K562 (cell line): ENCODE measurements around the gene BCAP31. TPM values are rescaled to one million over a fixed set of nuclear protein-coding genes. Genes with fewer than 3 reads are reported as not detected.

Experiments used
- ATAC-seq: fragments of 200-7000 bp; cut with Tn5 transposase; 3 replicates; pipeline ENCODE4 v1.9.1; 2020; ENCODE audit warnings: moderate library complexity
- BruUV-seq: library from RNA; stranded (reverse); fragments of 400-500 nt; replicated peaks from 2 replicates; lab custom pipeline; 2021; lab: Mats Ljungman, UMichigan
- CTCF ChIA-PET: fragments of 300-600 bp; formaldehyde crosslinking; extraction: SDS; loops from one replicate; lab custom pipeline; 2021; ENCODE audit warnings: low intra/inter-chr PET ratio; lab: Yijun Ruan, JAX
- POLR2A ChIA-PET: fragments of 300-600, 350-650 bp; sonication (Branson Sonifier 250); formaldehyde crosslinking; extraction: SDS; loops from one replicate; lab custom pipeline; 2021; ENCODE audit warnings: antibody characterized with exemption, inconsistent platforms; lab: Yijun Ruan, JAX
- DNase-seq, 4 experiments: peaks; one replicate each; pipeline versions ENCODE4 v3.0.0 to v3.0.0-alpha.2; 2011 to 2018; ENCODE audit warnings: low spot score in 3 of 4, mixed read lengths in 3 of 4; ENCODE audit errors: extremely low read depth in 1 of 4
- FAIRE-seq: peaks from 2 replicates; lab custom pipeline; 2011; peaks lifted over from hg19 to GRCh38; lab: Jason Lieb, UNC
- H2AFZ ChIP-seq: 2 replicates; pipeline ENCODE4 v1.6.0; 2011; ENCODE audit warnings: low read depth, low read length, control low read depth, inconsistent platforms
- H3K27ac ChIP-seq: fragments of 200-600 bp; 3 replicates; pipeline ENCODE4 v1.8.0; 2011; ENCODE audit warnings: low read depth, mild to moderate bottlenecking, control low read depth, inconsistent platforms, low read length, moderate library complexity, mixed read lengths; ENCODE audit errors: extremely low read depth
- H3K27me3 ChIP-seq, 2 experiments: fragments of 300-600 bp in 1 of 2; 2 replicates in 1 of 2; 3 replicates in 1 of 2; pipeline versions ENCODE4 v1.6.0 to v1.8.0; 2011; ENCODE audit warnings: inconsistent platforms in 2 of 2, low read length in 2 of 2, mild to moderate bottlenecking in 1 of 2, mixed read lengths in 1 of 2, moderate library complexity in 1 of 2; ENCODE audit not compliant: control insufficient read depth in 2 of 2, insufficient read depth in 2 of 2
- H3K36me3 ChIP-seq: fragments of 300-600 bp; 3 replicates; pipeline ENCODE4 v1.8.0; 2011; ENCODE audit warnings: mild to moderate bottlenecking, low read length, inconsistent platforms; ENCODE audit not compliant: control insufficient read depth, insufficient read depth
- H3K4me1 ChIP-seq, 2 experiments: fragments of 200-600 bp in 1 of 2; replicated peaks in 1 of 2; 2 replicates in 1 of 2; 3 replicates in 1 of 2; pipeline versions ENCODE4 v1.5.1 to v1.8.0; 2011; ENCODE audit warnings: inconsistent platforms in 2 of 2, low read length in 2 of 2, mild to moderate bottlenecking in 1 of 2, mixed read lengths in 1 of 2, moderate library complexity in 1 of 2; ENCODE audit not compliant: control insufficient read depth in 2 of 2, insufficient read depth in 2 of 2
- H3K4me2 ChIP-seq: 2 replicates; pipeline ENCODE4 v1.6.1; 2011; ENCODE audit warnings: low read length, control low read depth, inconsistent platforms, mixed read lengths; ENCODE audit not compliant: insufficient read depth
- H3K4me3 ChIP-seq: fragments of 200-600 bp; sonication (generic), shearing (Covaris generic); 2 replicates; pipeline ENCODE4 v1.5.1; 2016; ENCODE audit warnings: control low read depth, inconsistent platforms
- H3K79me2 ChIP-seq: fragments of 200-600 bp; 3 replicates; pipeline ENCODE4 v1.8.0; 2011; ENCODE audit warnings: low read length, inconsistent platforms; ENCODE audit not compliant: control insufficient read depth, insufficient read depth
- H3K9ac ChIP-seq, 2 experiments: 2 replicates each; pipeline versions ENCODE4 v1.6.0 to v1.6.1; 2011; ENCODE audit warnings: low read depth in 2 of 2, low read length in 2 of 2, control low read depth in 1 of 2, inconsistent platforms in 1 of 2, mild to moderate bottlenecking in 1 of 2, mixed read lengths in 1 of 2; ENCODE audit not compliant: insufficient read depth in 1 of 2
- H3K9me1 ChIP-seq: one replicate; pipeline ENCODE4 v1.6.0; 2011; ENCODE audit warnings: inconsistent platforms, mild to moderate bottlenecking, low read length, moderate library complexity; ENCODE audit not compliant: control insufficient read depth, insufficient read depth
- H3K9me3 ChIP-seq: replicated peaks from 2 replicates; pipeline ENCODE4 v1.5.1; 2011; ENCODE audit warnings: low read depth, low read length, inconsistent platforms; ENCODE audit not compliant: control insufficient read depth, insufficient read depth
- H4K20me1 ChIP-seq: replicated peaks from 2 replicates; pipeline ENCODE4 v1.6.1; 2011; ENCODE audit warnings: low read length, inconsistent platforms, mixed read lengths; ENCODE audit not compliant: control insufficient read depth, insufficient read depth
- JUNB ChIP-seq: fragments of 450-650 bp; formaldehyde crosslinking; conservative IDR thresholded peaks from 2 replicates; pipeline ENCODE4 v1.4.0; 2020; ENCODE audit warnings: mild to moderate bottlenecking
- KLF6 ChIP-seq: fragments of 250-450 bp; sonication (Bioruptor Pico); IDR thresholded peaks from 2 replicates; pipeline ENCODE4 v1.4.0; 2020; ENCODE audit warnings: mild to moderate bottlenecking, moderate library complexity, borderline replicate concordance
- TCF15 ChIP-seq: fragments of 250-450 bp; sonication (Bioruptor Pico); IDR thresholded peaks from 2 replicates; pipeline ENCODE4 v1.8.0; 2022; ENCODE audit warnings: moderate library complexity, mild to moderate bottlenecking, inconsistent platforms
- TRIM24 ChIP-seq, 2 experiments: fragments of 450-650 bp; IDR thresholded peaks; 2 replicates each; pipeline ENCODE4 v1.6.1; 2016
- USF1 ChIP-seq: sonication (generic); formaldehyde crosslinking; IDR thresholded peaks from 2 replicates; pipeline ENCODE4 v1.9.0; 2022; ENCODE audit warnings: mild to moderate bottlenecking, missing genetic modification reagents
- VEZF1 ChIP-seq: fragments of 200-800 bp; sonication (Bioruptor generic); IDR thresholded peaks from 2 replicates; pipeline ENCODE4 v1.6.1; 2017; ENCODE audit warnings: missing genetic modification characterization, missing compliant biosample characterization
- ZC3H4 ChIP-seq: sonication (generic); formaldehyde crosslinking; IDR thresholded peaks from 2 replicates; pipeline ENCODE4 v1.9.0; 2021; ENCODE audit warnings: missing genetic modification reagents, borderline replicate concordance
- ZNF449 ChIP-seq: fragments of 250-450 bp; sonication (Bioruptor Pico); IDR thresholded peaks from 2 replicates; pipeline ENCODE4 v1.8.0; 2022; ENCODE audit warnings: moderate library complexity, mild to moderate bottlenecking, inconsistent platforms
- WGBS: fragments of 100-300 bp; shearing (Covaris generic); methylation state at CpG from one replicate; pipeline ENCODE4 v1.1.6; 2016; ENCODE audit warnings: low coverage, mixed read lengths; ENCODE audit not compliant: insufficient coverage; ENCODE audit errors: missing lambda C conversion rate; 5-methylcytosine and 5-hydroxymethylcytosine counted together
- in situ Hi-C: fragments of 300-500 bp; cut with MboI; formaldehyde crosslinking; loops from 4 replicates; pipeline ENCODE4 v1.15.0; 2018; ENCODE audit warnings: inconsistent platforms, mixed read lengths
- intact Hi-C: fragments of 100-400 bp; cut with micrococcal nuclease; formaldehyde crosslinking; loops from 2 replicates; pipeline ENCODE4 v1.14.2; 2022
- polyA plus RNA-seq, 8 experiments: library from polyadenylated mRNA; depleted of rRNA in 4 of 8; stranded (reverse) in 5 of 8; unstranded in 3 of 8; fragments of >200 nt; fragmentation: Nextera tagmentation in 2 of 8; fragmentation: Illumina TruSeq in 1 of 8; extraction: Ambion mirVana in 2 of 8; extraction: Trizol in 1 of 8; gene quantifications; 2 replicates each; pipeline versions ENCODE4 v1.2.1 to v1.2.3, GENCODE V29; 2011 to 2014; ENCODE audit warnings: inconsistent platforms in 1 of 8, missing spikeins in 1 of 8
- total RNA-seq, 7 experiments: library from RNA; depleted of rRNA in 6 of 7; stranded (reverse); fragments of >200 nt in 6 of 7; fragmentation: Illumina TruSeq in 2 of 7; extraction: Trizol in 2 of 7; gene quantifications; 2 replicates each; pipeline versions ENCODE4 v1.2.1 to v1.2.3, GENCODE V29; 2011 to 2021; ENCODE audit warnings: low replicate concordance in 1 of 7

Gene BCAP31
- total and polyA plus RNA-seq, 9 of the 15 experiments (the other 6 are each of a cell fraction or from before 2014, with no cell fraction given): 156 to 683 (median 188) TPM

GRCh38 chrX:153659268-153659667, 64.9 kb downstream of the BCAP31 start (continued):
- TF ChIP-seq ZNF449: no peak
- no peak for TF ChIP-seq JUNB (CRISPR knock-in tag)
- no peak for TF ChIP-seq TCF15 (CRISPR knock-in tag)
- peak in 1 of 2 experiments; percentile 33; a peak in 1 of 4 replicates for TF ChIP-seq TRIM24 (IDR thresholded peaks at IDR 0.05)

GRCh38 chrX:153657161-153657560, 67.0 kb downstream of the BCAP31 start:
- intact Hi-C loops: no loop called here
- Histone ChIP-seq H3K4me3 (no peak overlapping the region), H4K20me1 (no peaks in the 10 kb centered on the region), H3K36me3 (no peaks in the 10 kb centered on the region), H2AFZ (no peak overlapping the region), H3K9me3 (0 out of 2 replicates have a peak, but pooled peaks cover 2% of the 10 kb centered on the region), H3K27me3 (peaks cover 0 to 5% of the 10 kb centered on the region in 2 experiments; a peak in 1 of 5 replicates), H3K4me1 (peaks cover 0 to 4% of the 10 kb centered on the region in 2 experiments; a peak in 1 of 5 replicates), H3K9me1 (no peaks in the 10 kb centered on the region), H3K4me2 (no peak overlapping the region), H3K9ac (no peak overlapping the region), H3K79me2 (no peaks in the 10 kb centered on the region), H3K27ac (no peak overlapping the region)
- CTCF ChIA-PET: no interaction called here
- no TSS peak for BruUV-seq
- in situ Hi-C loops: no loop called here
- FAIRE-seq (no peak), ATAC-seq (no peak), DNase-seq (no peak)
- TF ChIP-seq KLF6 (CRISPR knock-in tag): no peak
- TF ChIP-seq USF1 (CRISPR knock-in tag): no peak
- TF ChIP-seq ZC3H4: no peak
- TF ChIP-seq VEZF1 (CRISPR knock-in tag): no peak
- POLR2A ChIA-PET: interaction anchor here (0.6 to 0.9 kb wide), 2 partner anchors 9 to 622 kb away, joined by 3 to 4 read pairs; no protein-coding TSS in a partner anchor
- WGBS: 19% methylated on average over 6 of the region's 9 CpGs
